Measurements from ENCODE around the gene PLA2G2D. TPM values are rescaled to one million over a fixed set of nuclear protein-coding genes. Genes with fewer than 3 reads are reported as not detected.

Gene PLA2G2D
- total and polyA plus RNA-seq, 8 donors: 0.23 TPM; not detected in 7

DNA sequence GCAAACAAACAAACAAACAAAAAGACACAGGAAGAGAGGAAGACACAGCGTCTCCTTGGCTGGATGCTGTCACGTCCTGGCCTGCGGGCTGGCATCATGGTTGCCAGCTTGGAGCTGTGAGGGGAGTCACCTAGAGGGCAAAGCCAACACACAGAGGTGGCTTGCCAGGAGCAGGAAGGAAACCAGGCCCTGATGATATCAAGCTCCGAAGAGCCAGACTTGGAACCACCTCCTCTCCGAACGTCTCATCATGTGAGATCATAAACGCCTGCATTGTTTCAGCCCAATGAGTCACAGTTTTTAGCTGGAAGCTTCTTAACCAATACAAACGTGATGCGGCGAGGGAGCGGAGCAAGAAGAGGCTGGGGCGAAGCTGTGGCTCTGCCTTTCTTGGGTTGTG lies 8.7 kb downstream of the PLA2G2D start:
- H3K4me1 ChIP-seq: no peaks in the 10 kb centered on the region
- intact Hi-C loops (cut with DNase I; ENCODE audit: low total_unique reads): no loop called here
- H3K27ac ChIP-seq: no peak overlapping the region
- no peak overlapping the region for H3K4me3 ChIP-seq
- TF ChIP-seq POLR2AphosphoS5 (IDR thresholded peaks at IDR 0.05) (no peak), EP300 (IDR thresholded peaks at IDR 0.05) (no peak), POLR2A (IDR thresholded peaks at IDR 0.05) (no peak)
- TF ChIP-seq, protein P1, sequence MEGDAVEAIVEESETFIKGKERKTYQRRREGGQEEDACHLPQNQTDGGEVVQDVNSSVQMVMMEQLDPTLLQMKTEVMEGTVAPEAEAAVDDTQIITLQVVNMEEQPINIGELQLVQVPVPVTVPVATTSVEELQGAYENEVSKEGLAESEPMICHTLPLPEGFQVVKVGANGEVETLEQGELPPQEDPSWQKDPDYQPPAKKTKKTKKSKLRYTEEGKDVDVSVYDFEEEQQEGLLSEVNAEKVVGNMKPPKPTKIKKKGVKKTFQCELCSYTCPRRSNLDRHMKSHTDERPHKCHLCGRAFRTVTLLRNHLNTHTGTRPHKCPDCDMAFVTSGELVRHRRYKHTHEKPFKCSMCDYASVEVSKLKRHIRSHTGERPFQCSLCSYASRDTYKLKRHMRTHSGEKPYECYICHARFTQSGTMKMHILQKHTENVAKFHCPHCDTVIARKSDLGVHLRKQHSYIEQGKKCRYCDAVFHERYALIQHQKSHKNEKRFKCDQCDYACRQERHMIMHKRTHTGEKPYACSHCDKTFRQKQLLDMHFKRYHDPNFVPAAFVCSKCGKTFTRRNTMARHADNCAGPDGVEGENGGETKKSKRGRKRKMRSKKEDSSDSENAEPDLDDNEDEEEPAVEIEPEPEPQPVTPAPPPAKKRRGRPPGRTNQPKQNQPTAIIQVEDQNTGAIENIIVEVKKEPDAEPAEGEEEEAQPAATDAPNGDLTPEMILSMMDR (IDR thresholded peaks at IDR 0.05): no peak
- H3K27me3 ChIP-seq: peaks cover 0 to 35% (median 0%) of the 10 kb centered on the region in 3 donors
- WGBS, 5 donors: 69 to 83% (median 80%) methylated on average over 12 of the region's 12 CpGs
- no peaks in the 10 kb centered on the region for H3K36me3 ChIP-seq
- H3K9me3 ChIP-seq: no peaks in the 10 kb centered on the region
- no peak for DNase-seq

DNA sequence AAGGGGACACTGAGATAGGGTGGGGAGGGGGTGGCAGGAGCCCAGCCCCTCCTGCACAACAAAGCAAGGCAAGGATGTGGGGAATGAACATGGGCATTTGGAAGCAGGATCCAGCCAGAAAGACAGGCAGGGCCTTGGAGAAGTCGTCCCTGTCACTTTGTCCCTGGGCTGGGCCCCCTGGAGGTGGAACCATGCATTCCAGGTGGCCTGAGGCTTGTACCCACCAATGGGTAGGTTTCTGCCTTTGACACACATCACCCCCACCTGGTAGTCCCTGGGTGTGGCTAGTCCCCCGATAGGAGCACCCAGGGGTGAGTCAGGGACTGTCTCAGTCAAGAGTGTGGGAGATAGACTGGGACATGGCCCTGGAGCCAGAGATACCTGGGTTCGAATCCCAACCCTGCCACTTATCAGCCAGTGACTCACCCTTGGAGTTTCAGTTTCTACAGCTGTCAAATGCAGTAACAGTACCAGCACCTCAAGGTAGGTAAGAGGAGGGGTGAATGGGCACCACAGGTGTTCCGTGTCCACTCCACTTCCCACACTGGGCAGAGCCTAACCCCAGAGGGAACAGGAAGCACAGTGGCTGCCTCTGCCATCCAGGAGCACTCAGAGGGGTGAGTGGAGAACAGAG lies 10.0 kb downstream of the PLA2G2D start:
- TF ChIP-seq, protein P1 (IDR thresholded peaks at IDR 0.05): no peak
- TF ChIP-seq POLR2A (IDR thresholded peaks at IDR 0.05) (no peak), POLR2AphosphoS5 (IDR thresholded peaks at IDR 0.05) (no peak), EP300 (IDR thresholded peaks at IDR 0.05) (no peak)
- Histone ChIP-seq H3K9me3 (no peaks in the 10 kb centered on the region), H3K4me3 (no peak overlapping the region), H3K27ac (no peak overlapping the region), H3K36me3 (no peaks in the 10 kb centered on the region), H3K27me3 (peaks cover 0 to 29% (median 0%) of the 10 kb centered on the region in 3 donors), H3K4me1 (no peaks in the 10 kb centered on the region)
- intact Hi-C loops (cut with DNase I; ENCODE audit: low total_unique reads): no loop called here
- no peak for DNase-seq
- WGBS, 5 donors: 22 to 59% (median 53%) methylated on average over 1 to 4 of the region's 4 CpGs

DNA sequence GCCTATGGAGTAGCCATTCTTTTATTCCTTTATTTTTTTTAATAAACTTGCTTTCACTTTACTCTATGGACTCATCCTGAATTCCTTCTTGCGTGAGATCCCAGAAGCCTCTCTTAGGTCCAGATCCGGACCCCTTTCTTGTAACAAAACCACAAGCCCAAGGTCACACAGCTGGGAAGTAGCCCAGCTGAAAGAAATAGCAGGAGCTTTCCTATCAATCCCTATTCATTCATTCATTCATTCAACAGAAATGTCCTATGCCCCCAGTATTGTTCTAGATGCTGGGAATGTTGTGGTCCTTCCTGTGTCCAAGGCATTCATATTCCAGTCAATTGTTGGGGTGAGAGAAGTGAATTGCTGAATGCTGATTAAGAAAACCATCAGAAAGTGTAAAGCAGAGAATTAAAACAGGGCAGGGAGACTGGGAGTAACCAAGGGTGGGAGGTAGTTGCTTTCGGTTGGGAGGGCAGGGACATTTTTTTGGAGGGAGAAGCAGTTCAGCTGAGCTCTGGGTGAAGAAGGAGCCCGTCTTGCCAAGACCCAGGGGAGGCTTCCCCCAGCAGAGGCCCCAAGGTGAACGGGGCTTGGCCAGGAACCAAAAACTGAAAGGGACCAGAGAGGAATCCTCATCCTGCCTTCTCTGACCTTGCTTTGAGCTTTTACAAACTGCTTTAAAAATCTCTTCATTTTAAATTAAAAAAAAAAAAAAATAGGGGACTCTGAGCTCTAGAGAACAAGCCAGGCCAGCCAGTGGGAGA lies 10.8 kb downstream of the PLA2G2D start:
- intact Hi-C loops (cut with DNase I; ENCODE audit: low total_unique reads): no loop called here
- DNase-seq: no peak
- TF ChIP-seq POLR2A (IDR thresholded peaks at IDR 0.05) (no peak), POLR2AphosphoS5 (IDR thresholded peaks at IDR 0.05) (no peak), EP300 (IDR thresholded peaks at IDR 0.05) (no peak)
- TF ChIP-seq, protein P1 (IDR thresholded peaks at IDR 0.05): no peak
- Histone ChIP-seq H3K9me3 (no peaks in the 10 kb centered on the region), H3K27ac (no peak overlapping the region), H3K4me3 (no peak overlapping the region), H3K27me3 (peaks cover 0 to 21% (median 0%) of the 10 kb centered on the region in 3 donors), H3K4me1 (no peaks in the 10 kb centered on the region), H3K36me3 (no peaks in the 10 kb centered on the region)
- WGBS, 5 donors: 46 to 57% (median 54%) methylated on average over 5 of the region's 5 CpGs

DNA sequence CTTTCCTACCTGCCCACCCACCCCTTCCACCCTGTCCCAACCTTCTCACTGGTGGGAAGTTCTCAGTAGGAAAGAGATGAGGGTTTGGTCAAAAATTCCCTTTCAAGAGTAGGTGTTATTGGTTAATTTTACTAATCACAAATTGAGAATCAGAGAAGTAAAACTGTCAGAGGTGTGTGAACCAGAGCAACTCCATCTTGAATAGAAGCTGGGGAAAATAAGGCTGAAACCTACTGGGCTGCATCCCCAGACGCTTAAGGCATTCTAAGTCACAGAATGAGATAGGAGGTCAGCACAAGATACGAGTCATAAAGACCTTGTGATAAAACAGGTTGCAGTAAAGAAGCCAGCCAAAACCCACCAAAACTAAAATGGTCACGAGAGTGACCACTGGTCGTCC lies 11.5 kb downstream of the PLA2G2D start:
- H3K27ac ChIP-seq: no peak overlapping the region
- no peak overlapping the region for H3K4me3 ChIP-seq
- H3K4me1 ChIP-seq: no peaks in the 10 kb centered on the region
- peaks cover 0 to 13% (median 0%) of the 10 kb centered on the region in 3 donors for H3K27me3 ChIP-seq
- intact Hi-C loops (cut with DNase I; ENCODE audit: low total_unique reads): no loop called here
- no peak for DNase-seq
- H3K36me3 ChIP-seq: no peaks in the 10 kb centered on the region
- no peak for TF ChIP-seq POLR2AphosphoS5 (IDR thresholded peaks at IDR 0.05)
- no peak for TF ChIP-seq EP300 (IDR thresholded peaks at IDR 0.05)
- no peak for TF ChIP-seq POLR2A (IDR thresholded peaks at IDR 0.05)
- TF ChIP-seq, protein P1 (IDR thresholded peaks at IDR 0.05): no peak
- WGBS, 5 donors: 25 to 56% (median 39%) methylated on average over 4 of the region's 4 CpGs
- no peaks in the 10 kb centered on the region for H3K9me3 ChIP-seq
